ENCODE measurements around the gene CAD. TPM values are rescaled to one million over a fixed set of nuclear protein-coding genes. Genes with fewer than 3 reads are reported as not detected.

Gene CAD
- total RNA-seq, 1 experiment from 2014 or later, result 130 TPM

- Mint-ChIP-seq H3K36me3 (ENCODE audit: insufficient read depth in 1 of 3, low read depth in 3 of 3) (no peaks in the 10 kb centered on the region; a peak in 1 of 7 replicates), H3K4me3 (no peak overlapping the region), H3K27me3 (ENCODE audit: low read depth) (peaks cover 20% of the 10 kb centered on the region), H3K27ac (no peak overlapping the region), H3K9me3 (peaks cover 0 to 2% of the 10 kb centered on the region in 2 experiments; a peak in 2 of 5 replicates), H3K4me1 (peaks cover 6 to 14% of the 10 kb centered on the region in 2 experiments)
- Histone ChIP-seq H2BK120ac (ENCODE audit: low read depth, low read length, poor library complexity, severe bottlenecking) (no peak overlapping the region), H2AFZ (ENCODE audit: low read length) (no peak overlapping the region), H2BK20ac (ENCODE audit: low read depth, low read length, poor library complexity, severe bottlenecking) (no peak overlapping the region), H3K56ac (ENCODE audit: insufficient read length, low read depth, low read length) (no peak overlapping the region), H3K23ac (ENCODE audit: insufficient read length, low read depth, low read length) (no peak overlapping the region), H3K79me2 (ENCODE audit: insufficient read depth, low read length) (no peaks in the 10 kb centered on the region), H2AK5ac (ENCODE audit: insufficient read length, low read length) (no peak overlapping the region), H3K9ac (ENCODE audit: extremely low read depth, insufficient read length, low read length) (no peak overlapping the region), H3K79me1 (ENCODE audit: insufficient read depth, low read depth, low read length, poor library complexity, severe bottlenecking) (no peaks in the 10 kb centered on the region), H4K8ac (replicated peaks; ENCODE audit: insufficient read length, low read depth, low read length) (no peak overlapping the region), H3K9me3 (ENCODE audit: control insufficient read depth, low read depth, low read length) (no peaks in the 10 kb centered on the region), H2BK15ac (ENCODE audit: low read depth, low read length) (no peak overlapping the region), H3T11ph (ENCODE audit: low read length) (no peak overlapping the region), H2BK5ac (ENCODE audit: insufficient read length, low read length) (no peak overlapping the region), H3K14ac (ENCODE audit: insufficient read depth, low read length) (no peak overlapping the region), H3K23me2 (ENCODE audit: insufficient read length, low read depth, low read length, poor library complexity, severe bottlenecking) (no peaks in the 10 kb centered on the region), H4K5ac (ENCODE audit: insufficient read length, low read depth, low read length) (no peak overlapping the region), H3K27ac (ENCODE audit: insufficient read length, low read depth, low read length) (no peak overlapping the region), H3K4me1 (ENCODE audit: insufficient read depth, low read length) (no peaks in the 10 kb centered on the region), H4K91ac (ENCODE audit: insufficient read length, low read depth, low read length) (no peak overlapping the region), H3K4me2 (ENCODE audit: insufficient read depth, insufficient read length, low read length) (no peak overlapping the region), H2BK12ac (ENCODE audit: insufficient read length, low read depth, low read length) (no peak overlapping the region), H3K27me3 (ENCODE audit: insufficient read depth, low read length) (peaks cover 5% of the 10 kb centered on the region; the same call in 1 of the 2 replicates), H3K4ac (ENCODE audit: low read depth, low read length) (no peak overlapping the region), H4K20me1 (ENCODE audit: control insufficient read depth, insufficient read depth, insufficient read length) (no peaks in the 10 kb centered on the region), H3K18ac (ENCODE audit: insufficient read length, low read depth, low read length) (no peak overlapping the region)
- no CpG with 5 or more reads among the region's 2 CpGs for WGBS (ENCODE audit: extremely low coverage, insufficient read length, low lambda C conversion rate)
- DNase-seq, result no peak
- TF ChIP-seq CTCF (conservative IDR thresholded peaks at IDR 0.05), result no peak
These were observed 53.5 kb downstream of the CAD start for GRCh38 chr2:27270670-27271069.

All from H9 (cell line).